AML-193 (cell line): ENCODE measurements around the gene PLS1.
A peak's percentile ranks its signal among the peaks of the same experiment; 100 is the strongest.

Experiments used
- DNase-seq, 2 experiments: peaks; one replicate each; lab custom pipeline; 2025; lab: John Stamatoyannopoulos, UW

PLS1 gene

GRCh38 chr3:142641504-142641903, 45.3 kb downstream of the PLS1 start:
- no peak for DNase-seq

- DNase-seq = no peak
Observed at GRCh38 chr3:142642956-142643355, 46.8 kb downstream of the PLS1 start.

GRCh38 chr3:142644502-142644901, 48.3 kb downstream of the PLS1 start:
- DNase-seq = no peak

GRCh38 chr3:142645236-142645793, 49.1 kb downstream of the PLS1 start:
- DNase-seq = no peak

GRCh38 chr3:142646020-142646785, 50.0 kb downstream of the PLS1 start:
- DNase-seq = no peak

- DNase-seq = no peak
Observed at GRCh38 chr3:142647856-142648255, 51.7 kb downstream of the PLS1 start.

- no peak for DNase-seq
Observed at GRCh38 chr3:142648950-142649349, 52.8 kb downstream of the PLS1 start.

- DNase-seq = no peak
Observed at GRCh38 chr3:142650001-142650693, 54.0 kb downstream of the PLS1 start.

GRCh38 chr3:142651711-142652110, 55.5 kb downstream of the PLS1 start:
- DNase-seq = no peak

- no peak for DNase-seq
Observed at GRCh38 chr3:142652826-142653292, 56.7 kb downstream of the PLS1 start.

- peak; percentile 59 to 64 for DNase-seq
Observed at GRCh38 chr3:142656575-142656974, 60.4 kb downstream of the PLS1 start.

- no peak for DNase-seq
Observed at GRCh38 chr3:142657033-142657432, 60.8 kb downstream of the PLS1 start.

GRCh38 chr3:142660383-142660782, 64.2 kb downstream of the PLS1 start:
- DNase-seq = no peak

- no peak for DNase-seq
Observed at GRCh38 chr3:142660893-142661292, 64.7 kb downstream of the PLS1 start.

GRCh38 chr3:142663865-142664264, 67.7 kb downstream of the PLS1 start:
- no peak for DNase-seq

- no peak for DNase-seq
Observed at GRCh38 chr3:142664311-142664710, 68.1 kb downstream of the PLS1 start.

- DNase-seq = no peak
Observed at GRCh38 chr3:142664819-142665218, 68.6 kb downstream of the PLS1 start.

- DNase-seq = no peak
Observed at GRCh38 chr3:142670120-142670519, 73.9 kb downstream of the PLS1 start.

GRCh38 chr3:142676151-142676550, 80.0 kb downstream of the PLS1 start:
- DNase-seq = no peak

GRCh38 chr3:142680710-142681109, 84.5 kb downstream of the PLS1 start:
- DNase-seq = no peak

GRCh38 chr3:142690613-142691012, 94.4 kb downstream of the PLS1 start:
- DNase-seq = no peak

- DNase-seq = no peak
Observed at GRCh38 chr3:142691527-142691926, 95.3 kb downstream of the PLS1 start.
